NCI-H2107 treated with DMSO at 0.1 percent for 48 hours (cell line): ENCODE results near the gene CAMSAP1.

Experiments
- DNase-seq: peaks from one replicate; lab custom pipeline; 2025; ENCODE audit not compliant: unreplicated experiment; lab: John Stamatoyannopoulos, UW

CAMSAP1 gene

GRCh38 chr9:135778421-135778820, 128.9 kb downstream of the CAMSAP1 start:
- DNase-seq: no peak

- DNase-seq: no peak
Measured at GRCh38 chr9:135777623-135778177, 129.6 kb downstream of the CAMSAP1 start.

- no peak for DNase-seq
Measured at GRCh38 chr9:135776893-135777622, 130.3 kb downstream of the CAMSAP1 start.

- DNase-seq: no peak
Measured at GRCh38 chr9:135775911-135776310, 131.4 kb downstream of the CAMSAP1 start.

DNA sequence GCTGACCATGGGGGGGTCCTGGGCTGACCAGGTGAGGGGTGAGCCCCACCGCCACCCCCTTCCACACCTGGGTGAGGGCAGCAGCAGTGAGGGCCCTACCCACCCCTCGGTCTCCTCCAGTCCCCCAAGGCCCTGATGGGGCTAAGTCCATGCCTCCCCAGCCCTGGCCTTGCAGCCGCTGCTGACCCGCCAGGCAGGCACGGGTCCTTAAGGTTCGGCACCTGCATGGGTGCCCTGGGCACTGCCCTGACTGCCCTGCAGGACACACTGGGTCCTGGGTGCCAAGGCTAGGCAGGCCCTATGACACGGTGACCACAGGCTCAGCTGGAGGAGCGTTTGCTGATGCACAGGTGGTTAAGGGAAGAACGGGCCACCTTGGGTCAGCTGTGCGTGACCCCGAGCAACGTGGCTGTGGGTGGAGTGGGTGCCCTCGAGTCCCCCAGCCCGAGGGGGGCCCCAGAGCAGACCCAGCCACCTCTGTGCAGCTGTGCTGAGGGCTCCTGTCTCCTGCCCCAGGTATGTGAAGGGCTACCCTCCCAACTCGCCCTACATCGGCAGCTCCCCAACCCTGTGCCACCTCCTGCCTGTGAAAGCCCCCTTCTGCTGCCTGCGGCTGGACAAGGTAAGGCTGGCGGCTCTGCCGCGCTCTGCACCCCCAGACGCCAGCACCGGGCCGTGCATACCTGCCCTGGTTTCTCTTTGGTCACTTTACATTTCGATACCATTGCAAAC, 132.4 kb downstream of the CAMSAP1 start:
- DNase-seq: no peak

DNA sequence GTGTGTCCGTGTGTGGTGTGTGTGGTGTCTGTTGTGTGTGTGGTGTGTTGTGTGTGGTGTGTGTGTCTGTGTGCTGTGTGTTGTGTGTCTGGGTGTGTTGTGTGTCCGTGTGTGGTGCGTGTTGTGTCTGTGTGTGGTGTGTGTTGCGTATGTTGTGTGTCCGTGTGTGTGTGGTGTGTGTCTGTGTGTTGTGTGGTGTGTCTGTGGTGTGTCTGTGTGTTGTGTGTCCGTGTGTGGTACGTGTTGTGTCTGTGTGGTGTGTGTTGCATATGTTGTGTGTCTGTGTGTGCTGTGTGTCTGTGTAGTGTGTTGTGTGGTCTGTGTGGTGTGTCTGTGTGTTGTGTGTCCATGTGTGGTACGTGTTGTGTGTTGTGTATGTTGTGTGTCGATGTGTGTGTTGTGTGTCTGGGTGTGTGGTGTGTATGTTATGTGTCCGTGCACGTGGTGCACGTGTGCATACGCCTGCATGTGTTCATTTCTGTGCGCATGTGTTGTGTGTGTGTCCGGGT, 133.1 kb downstream of the CAMSAP1 start:
- no peak for DNase-seq

- no peak for DNase-seq
Measured at GRCh38 chr9:135773530-135774238, 133.7 kb downstream of the CAMSAP1 start.

DNA sequence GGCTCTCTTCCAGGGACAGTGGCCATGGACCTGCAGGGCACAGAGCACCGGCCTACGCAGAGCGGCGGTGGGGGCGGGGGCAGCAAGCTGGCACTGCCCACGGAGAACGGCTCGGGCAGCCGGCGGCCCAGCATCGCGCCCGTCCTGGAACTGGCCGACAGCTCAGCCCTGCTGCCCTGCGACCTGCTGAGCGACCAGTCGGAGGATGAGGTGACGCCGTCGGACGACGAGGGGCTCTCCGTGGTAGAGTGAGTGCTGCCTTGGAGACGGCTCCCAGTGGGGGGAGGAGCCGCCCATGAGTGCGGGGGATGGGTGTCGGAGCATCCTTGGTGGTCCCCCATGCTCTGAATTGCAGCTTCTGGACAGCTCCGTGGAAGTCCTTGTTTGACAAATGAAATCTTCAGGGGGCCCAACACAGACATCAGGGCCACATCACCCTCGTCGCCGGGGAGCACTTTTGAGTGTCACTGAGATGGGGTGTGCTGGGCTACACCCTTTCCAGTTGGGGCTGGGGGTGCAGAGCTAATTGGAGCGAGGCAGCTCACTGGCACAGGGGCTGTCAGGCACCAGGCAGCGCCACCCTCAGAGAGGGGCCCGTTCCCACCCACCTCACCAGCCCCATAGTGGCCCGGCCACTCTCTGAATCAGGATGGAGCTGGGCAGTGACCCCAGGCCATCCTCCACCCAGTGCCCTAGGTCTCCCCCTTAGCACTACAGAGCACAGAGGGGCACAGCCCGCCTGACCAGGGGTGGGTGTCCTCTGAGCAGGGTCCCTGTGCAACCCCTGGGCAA, 134.4 kb downstream of the CAMSAP1 start:
- DNase-seq: no peak

DNA sequence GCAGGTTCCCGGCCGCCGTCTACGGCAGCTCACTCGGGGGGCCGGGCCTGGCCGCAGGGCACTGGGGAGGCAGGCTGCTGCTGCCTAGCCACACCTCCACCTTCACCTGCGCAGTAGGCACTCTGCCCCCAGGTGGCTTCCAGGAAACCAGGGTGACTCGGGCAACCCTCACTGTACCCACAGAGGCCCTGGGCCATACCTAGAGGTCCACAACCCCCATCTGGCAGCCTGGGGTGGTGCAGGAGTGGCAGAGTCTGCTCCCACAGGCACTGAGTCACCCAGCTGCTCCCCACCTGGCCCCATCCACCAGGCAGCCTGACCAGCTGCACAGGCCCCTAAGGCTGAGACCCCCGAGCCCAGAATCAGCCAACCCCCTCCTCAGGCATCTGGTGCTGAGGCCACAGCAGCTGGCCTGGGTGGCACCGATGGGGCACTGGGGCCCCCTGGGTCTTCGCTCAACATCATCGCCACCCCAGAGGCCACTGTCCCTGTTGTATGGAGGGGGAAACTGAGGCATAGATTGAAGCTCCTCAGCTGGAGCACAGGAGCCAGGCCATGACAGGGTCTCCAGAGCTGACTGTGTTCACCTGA, 135.2 kb downstream of the CAMSAP1 start:
- DNase-seq: no peak

DNA sequence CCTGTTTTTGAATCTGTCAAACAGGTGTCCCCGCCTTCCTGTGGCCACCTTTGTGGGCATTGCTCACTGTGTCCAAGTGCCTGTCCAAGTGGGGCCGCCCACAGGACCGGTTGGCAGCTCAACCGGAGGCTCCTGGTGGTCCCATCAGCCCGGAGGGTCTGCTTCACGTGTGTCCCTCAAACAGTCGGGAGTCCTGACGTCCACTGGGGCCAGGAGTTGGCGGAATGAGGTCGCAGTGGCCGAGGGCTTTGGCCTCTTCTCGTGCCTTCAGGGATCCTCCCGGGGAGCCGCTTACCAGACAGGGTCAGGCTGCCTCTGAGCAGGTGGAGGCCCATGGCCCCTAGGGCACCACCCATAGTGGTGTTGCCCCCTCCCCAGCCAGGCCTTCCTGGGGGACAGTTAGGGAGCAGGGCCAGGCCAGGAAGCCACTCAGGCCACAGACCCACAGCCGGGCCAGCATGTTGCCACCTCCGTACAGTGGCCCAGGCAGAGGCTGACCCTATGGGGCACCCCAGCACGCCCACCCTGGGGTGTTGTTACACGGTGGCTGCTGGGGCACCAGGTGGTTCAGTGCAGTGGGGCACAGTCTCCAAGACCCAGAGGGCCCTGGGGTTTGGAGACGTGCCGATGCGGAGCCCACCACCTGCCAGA, 135.8 kb downstream of the CAMSAP1 start:
- no peak for DNase-seq

- no peak for DNase-seq
Measured at GRCh38 chr9:135770771-135771170, 136.6 kb downstream of the CAMSAP1 start.

DNA sequence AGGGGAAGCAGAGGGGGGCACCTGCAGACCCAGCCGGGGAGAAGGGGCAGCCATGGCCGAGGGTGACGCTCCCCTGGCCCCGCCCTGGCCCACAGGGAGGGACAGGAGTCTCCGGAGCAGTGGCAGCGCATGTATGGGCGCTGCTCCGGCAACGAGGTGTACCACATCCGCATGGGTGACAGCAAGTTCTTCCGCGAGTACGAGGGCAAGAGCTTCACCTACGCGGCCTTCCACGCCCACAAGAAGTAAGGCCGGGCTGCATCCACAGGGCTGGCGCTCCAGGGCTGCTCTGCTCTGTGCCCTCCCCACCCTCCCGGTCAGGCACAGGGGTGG, 137.2 kb downstream of the CAMSAP1 start:
- DNase-seq: no peak

DNA sequence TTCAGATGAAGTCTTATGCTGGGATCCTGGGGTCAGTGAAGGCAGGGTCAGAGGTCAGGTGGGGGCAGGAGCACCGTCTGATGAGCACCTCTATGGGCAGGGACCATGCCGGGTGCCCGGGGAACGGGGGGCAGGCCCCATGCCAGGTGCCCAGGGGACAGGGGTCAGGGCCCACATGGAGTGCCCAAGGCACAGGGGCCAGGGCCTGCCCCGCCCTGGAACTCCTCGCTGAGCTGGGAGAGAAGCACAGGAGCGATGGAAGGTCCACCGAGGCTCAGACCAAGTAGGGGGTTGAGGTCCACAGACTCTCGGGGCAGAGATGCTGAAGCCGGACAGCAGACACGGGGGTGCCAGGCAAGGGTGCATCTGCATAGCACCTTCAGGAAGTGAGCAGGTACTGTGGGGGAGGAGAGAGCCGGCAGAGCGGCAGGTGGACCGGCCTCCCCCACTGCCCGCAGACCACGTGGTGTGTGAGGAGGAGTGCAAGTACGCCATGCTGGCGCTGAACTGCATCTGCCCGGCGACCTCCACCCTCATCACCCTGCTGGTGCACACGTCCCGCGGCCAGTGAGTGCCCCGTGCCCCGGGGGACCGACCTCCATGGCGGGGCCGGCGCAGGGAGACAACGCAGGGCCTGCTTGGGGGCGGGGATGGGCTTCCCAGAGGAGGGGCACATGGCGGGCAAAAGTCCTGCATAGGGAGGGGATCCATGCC, 137.7 kb downstream of the CAMSAP1 start:
- DNase-seq: peak; percentile 49

DNA sequence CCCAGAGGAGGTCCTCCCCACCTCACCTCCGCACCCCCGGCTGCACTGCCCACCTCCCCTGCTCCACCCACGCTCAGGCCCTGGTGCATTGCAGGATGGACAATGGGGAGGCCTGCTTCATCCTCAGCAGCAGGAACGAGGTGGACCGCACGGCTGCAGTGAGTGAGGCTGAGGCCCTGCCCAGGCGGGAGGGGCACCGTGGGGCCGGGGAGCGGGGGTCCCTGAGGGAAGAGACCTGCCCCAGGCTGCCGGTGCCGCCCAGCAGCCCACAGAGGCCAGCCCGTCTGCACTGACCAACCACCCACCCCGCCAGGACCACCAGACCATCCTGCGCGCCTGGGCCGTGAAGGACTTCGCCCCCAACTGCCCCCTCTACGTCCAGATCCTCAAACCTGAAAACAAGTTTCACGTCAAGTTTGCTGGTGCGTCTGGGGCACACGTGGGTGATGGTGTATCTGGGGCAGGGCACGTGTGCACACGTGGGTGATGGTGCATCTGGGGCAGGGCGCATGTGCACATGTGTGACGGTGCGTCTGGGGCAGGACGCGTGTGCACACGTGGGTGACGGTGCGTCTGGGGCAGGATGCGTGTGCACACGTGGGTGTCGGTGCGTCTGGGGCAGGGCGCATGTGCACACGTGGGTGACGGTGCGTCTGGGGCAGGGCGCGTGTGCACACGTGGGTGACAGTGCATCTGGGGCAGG, 138.7 kb downstream of the CAMSAP1 start:
- DNase-seq: no peak

- DNase-seq: no peak
Measured at GRCh38 chr9:135766707-135767106, 140.6 kb downstream of the CAMSAP1 start.

DNA sequence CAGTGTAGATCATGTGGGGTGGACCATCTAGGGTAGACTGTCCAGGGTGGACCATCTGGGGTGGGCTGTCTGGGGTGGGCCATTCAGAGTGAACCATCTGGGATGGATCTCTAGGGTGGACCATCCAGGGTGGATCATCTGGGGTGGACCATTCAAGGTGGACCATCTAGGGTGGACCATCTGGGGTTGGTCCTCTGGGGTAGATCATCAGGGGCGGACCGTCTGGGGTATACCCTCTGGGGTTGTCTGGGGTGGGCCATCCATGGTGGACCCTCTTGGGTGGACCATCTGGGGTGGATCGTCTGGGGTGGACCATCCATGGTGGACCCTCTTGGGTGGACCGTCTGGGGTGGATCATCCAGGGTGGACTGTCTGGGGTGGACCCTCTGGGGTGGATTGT, 141.1 kb downstream of the CAMSAP1 start:
- DNase-seq: no peak

GRCh38 chr9:135765416-135765815, 141.9 kb downstream of the CAMSAP1 start:
- DNase-seq: no peak

DNA sequence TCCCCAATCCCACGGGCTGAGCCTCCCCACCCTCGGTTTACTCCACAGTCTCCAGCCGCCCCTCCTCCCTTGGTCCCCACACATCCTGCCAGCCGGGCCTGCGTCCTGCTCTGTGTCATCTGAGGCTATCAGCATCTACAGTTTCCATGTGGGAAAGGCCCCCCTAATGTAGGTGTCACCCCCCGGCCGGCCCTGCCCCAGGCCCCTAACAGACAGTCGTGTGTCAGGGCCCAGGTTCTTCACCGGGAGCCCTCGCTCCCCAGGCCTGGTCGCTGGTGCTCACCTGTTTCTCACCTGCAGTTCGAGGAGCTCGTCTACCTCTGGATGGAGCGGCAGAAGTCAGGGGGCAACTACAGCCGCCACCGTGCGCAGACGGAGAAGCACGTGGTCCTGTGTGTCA, 142.6 kb downstream of the CAMSAP1 start:
- DNase-seq: no peak
